Measurements from ENCODE around the gene PLEK.

GRCh38 chr2:68391869-68392268 lies 26.8 kb downstream of the PLEK start:
- no peak for TF ChIP-seq CTCF (IDR thresholded peaks at IDR 0.05; ENCODE audit: poor library complexity, severe bottlenecking)
- no peak for TF ChIP-seq POLR2AphosphoS5 (IDR thresholded peaks at IDR 0.05)
- no peak for TF ChIP-seq REST (IDR thresholded peaks at IDR 0.05; ENCODE audit: borderline replicate concordance)
- TF ChIP-seq SMC3 (conservative IDR thresholded peaks at IDR 0.05; ENCODE audit: poor library complexity), result no peak
- TF ChIP-seq RAD21 (conservative IDR thresholded peaks at IDR 0.05), result no peak
